HepG2 (cell line): ENCODE measurements around the gene KIF26B.

Source experiments
- CREB1 ChIP-seq, 2 experiments: fragments of 450-650 bp in 1 of 2; IDR thresholded peaks; 2 replicates each; pipeline ENCODE4 v1.6.1; 2016 to 2017; ENCODE audit warnings: control low read depth in 1 of 2, mild to moderate bottlenecking in 1 of 2, missing compliant biosample characterization in 1 of 2, missing genetic modification characterization in 1 of 2
- EZH2 ChIP-seq: conservative IDR thresholded peaks from 2 replicates; pipeline ENCODE4 v1.6.1; 2012; ENCODE audit warnings: mild to moderate bottlenecking, low read depth, low read length, moderate library complexity
- USF2 ChIP-seq, 2 experiments: sonication (generic) in 1 of 2; formaldehyde crosslinking in 1 of 2; IDR thresholded peaks; 2 replicates each; pipeline versions ENCODE4 v1.5.1 to v1.6.1; 2011 to 2020; ENCODE audit warnings: borderline replicate concordance in 1 of 2, low read depth in 1 of 2, low read length in 1 of 2, mild to moderate bottlenecking in 1 of 2, missing genetic modification reagents in 1 of 2, moderate library complexity in 1 of 2
- ZZZ3 ChIP-seq: sonication (generic); formaldehyde crosslinking; IDR thresholded peaks from 2 replicates; pipeline ENCODE4 v1.4.0; 2020; ENCODE audit warnings: missing genetic modification reagents, mild to moderate bottlenecking, borderline replicate concordance

- TF ChIP-seq ZZZ3 (CRISPR knock-in tag) (no peak), USF2 (IDR thresholded peaks at IDR 0.05; ENCODE audit: low read depth, low read length) (no peak), USF2 (CRISPR knock-in tag; IDR thresholded peaks at IDR 0.05; ENCODE audit: borderline replicate concordance) (no peak), EZH2 (no peak), CREB1 (IDR thresholded peaks at IDR 0.05) (no peak), CREB1 (CRISPR knock-in tag; IDR thresholded peaks at IDR 0.05) (no peak)
Observed at GRCh38 chr1:245207056-245207638, 52.4 kb downstream of the KIF26B start.
